ENCODE measurements around the gene LRBA. TPM values are rescaled to one million over a fixed set of nuclear protein-coding genes. Genes with fewer than 3 reads are reported as not detected.
"Not testable (repeated sequence)": the region's sequence is repeated elsewhere in the genome, so short reads cannot be mapped to it uniquely, and the experiment has no call there.

LRBA gene
- total RNA-seq, 2 donors from 2014 or later, result 50.1 to 59.9 TPM

- no peaks in the 10 kb centered on the region for H3K4me1 ChIP-seq
- H3K36me3 ChIP-seq (replicated peaks in 1 of 2; ENCODE audit: insufficient read depth in 1 of 2, low read depth in 2 of 2), result no peaks in the 10 kb centered on the region
- H3K27ac ChIP-seq, result no peak overlapping the region
- no peak for TF ChIP-seq CTCF (IDR thresholded peaks at IDR 0.05)
- TF ChIP-seq POLR2A (IDR thresholded peaks at IDR 0.05), result no peak
- no peak overlapping the region for H3K4me3 ChIP-seq
- DNase-seq (no peak), ATAC-seq (no peak)
- intact Hi-C loops (cut with DNase I), result no loop called here
- no peaks in the 10 kb centered on the region for H3K27me3 ChIP-seq
- no peaks in the 10 kb centered on the region for H3K9me3 ChIP-seq
Observed at GRCh38 chr4:150751648-150752047, 263.4 kb downstream of the LRBA start.

- Histone ChIP-seq H3K27me3 (no peaks in the 10 kb centered on the region), H3K4me1 (no peaks in the 10 kb centered on the region), H3K9me3 (no peaks in the 10 kb centered on the region), H3K4me3 (no peak overlapping the region), H3K27ac (no peak overlapping the region), H3K36me3 (replicated peaks in 1 of 2; ENCODE audit: insufficient read depth in 1 of 2, low read depth in 2 of 2) (no peaks in the 10 kb centered on the region)
- ATAC-seq (no peak), DNase-seq (no peak)
- intact Hi-C loops (cut with DNase I), result no loop called here
- TF ChIP-seq POLR2A (IDR thresholded peaks at IDR 0.05) (no peak), CTCF (IDR thresholded peaks at IDR 0.05) (no peak)
Observed at GRCh38 chr4:150750824-150751223, 264.3 kb downstream of the LRBA start.

GRCh38 chr4:150746156-150746555, 268.9 kb downstream of the LRBA start:
- DNase-seq, result no peak
- Histone ChIP-seq H3K4me3 (no peak overlapping the region), H3K4me1 (no peaks in the 10 kb centered on the region), H3K36me3 (replicated peaks in 1 of 2; ENCODE audit: insufficient read depth in 1 of 2, low read depth in 2 of 2) (no peaks in the 10 kb centered on the region), H3K27ac (no peak overlapping the region), H3K9me3 (no peaks in the 10 kb centered on the region), H3K27me3 (no peaks in the 10 kb centered on the region)
- no peak for TF ChIP-seq POLR2A (IDR thresholded peaks at IDR 0.05)
- intact Hi-C loops (cut with DNase I), result no loop called here
- ATAC-seq, result no peak
- 86 to 87% methylated on average over 4 of the region's 4 CpGs for WGBS, 2 donors

GRCh38 chr4:150744570-150744969, 270.5 kb downstream of the LRBA start:
- ATAC-seq, result no peak
- no peaks in the 10 kb centered on the region for H3K36me3 ChIP-seq (replicated peaks in 1 of 2; ENCODE audit: insufficient read depth in 1 of 2, low read depth in 2 of 2)
- TF ChIP-seq POLR2A (IDR thresholded peaks at IDR 0.05) (no peak), CTCF (IDR thresholded peaks at IDR 0.05) (no peak)
- DNase-seq, result no peak
- 63 to 68% methylated on average over 2 of the region's 2 CpGs for WGBS, 2 donors
- intact Hi-C loops (cut with DNase I), result no loop called here
- H3K4me3 ChIP-seq, result no peak overlapping the region
- no peaks in the 10 kb centered on the region for H3K4me1 ChIP-seq
- no peaks in the 10 kb centered on the region for H3K27me3 ChIP-seq
- H3K9me3 ChIP-seq, result no peaks in the 10 kb centered on the region
- no peak overlapping the region for H3K27ac ChIP-seq

- no peaks in the 10 kb centered on the region for H3K27me3 ChIP-seq
- WGBS, 2 donors, result 74 to 79% methylated on average over 2 of the region's 2 CpGs
- DNase-seq (no peak), ATAC-seq (no peak)
- no peak overlapping the region for H3K27ac ChIP-seq
- H3K36me3 ChIP-seq (replicated peaks in 1 of 2; ENCODE audit: insufficient read depth in 1 of 2, low read depth in 2 of 2), result no peaks in the 10 kb centered on the region
- no peak overlapping the region for H3K4me3 ChIP-seq
- TF ChIP-seq POLR2A (IDR thresholded peaks at IDR 0.05) (no peak), CTCF (IDR thresholded peaks at IDR 0.05) (no peak)
- no peaks in the 10 kb centered on the region for H3K4me1 ChIP-seq
- intact Hi-C loops (cut with DNase I), result no loop called here
- H3K9me3 ChIP-seq, result no peaks in the 10 kb centered on the region
Observed at GRCh38 chr4:150743564-150744342, 271.3 kb downstream of the LRBA start.

GRCh38 chr4:150742930-150743329, 272.2 kb downstream of the LRBA start:
- intact Hi-C loops (cut with DNase I); H3K27me3 ChIP-seq; H3K36me3 ChIP-seq (replicated peaks in 1 of 2; ENCODE audit: insufficient read depth in 1 of 2, low read depth in 2 of 2); H3K9me3 ChIP-seq; H3K4me3 ChIP-seq; H3K4me1 ChIP-seq; DNase-seq; H3K27ac ChIP-seq; ATAC-seq: not testable (repeated sequence)
- 78 to 82% methylated on average over 6 of the region's 6 CpGs for WGBS, 2 donors

Measured in body of pancreas (tissue), 4 donors.